ENCODE results near the gene ZNF503. TPM values are rescaled to one million over a fixed set of nuclear protein-coding genes. Genes with fewer than 3 reads are reported as not detected.

Gene ZNF503
- total RNA-seq, 4 donors from 2014 or later, result 9.9 to 15.9 (median 12.0) TPM

- 90 to 92% methylated on average over 2 of the region's 2 CpGs for WGBS, 2 donors
- TF ChIP-seq EP300 (IDR thresholded peaks at IDR 0.05) (no peak), POLR2A (IDR thresholded peaks at IDR 0.05) (no peak)
- TF ChIP-seq, protein P1, sequence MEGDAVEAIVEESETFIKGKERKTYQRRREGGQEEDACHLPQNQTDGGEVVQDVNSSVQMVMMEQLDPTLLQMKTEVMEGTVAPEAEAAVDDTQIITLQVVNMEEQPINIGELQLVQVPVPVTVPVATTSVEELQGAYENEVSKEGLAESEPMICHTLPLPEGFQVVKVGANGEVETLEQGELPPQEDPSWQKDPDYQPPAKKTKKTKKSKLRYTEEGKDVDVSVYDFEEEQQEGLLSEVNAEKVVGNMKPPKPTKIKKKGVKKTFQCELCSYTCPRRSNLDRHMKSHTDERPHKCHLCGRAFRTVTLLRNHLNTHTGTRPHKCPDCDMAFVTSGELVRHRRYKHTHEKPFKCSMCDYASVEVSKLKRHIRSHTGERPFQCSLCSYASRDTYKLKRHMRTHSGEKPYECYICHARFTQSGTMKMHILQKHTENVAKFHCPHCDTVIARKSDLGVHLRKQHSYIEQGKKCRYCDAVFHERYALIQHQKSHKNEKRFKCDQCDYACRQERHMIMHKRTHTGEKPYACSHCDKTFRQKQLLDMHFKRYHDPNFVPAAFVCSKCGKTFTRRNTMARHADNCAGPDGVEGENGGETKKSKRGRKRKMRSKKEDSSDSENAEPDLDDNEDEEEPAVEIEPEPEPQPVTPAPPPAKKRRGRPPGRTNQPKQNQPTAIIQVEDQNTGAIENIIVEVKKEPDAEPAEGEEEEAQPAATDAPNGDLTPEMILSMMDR (IDR thresholded peaks at IDR 0.05), result no peak
- H3K9me3 ChIP-seq, result no peaks in the 10 kb centered on the region
- H3K27ac ChIP-seq, result no peak overlapping the region
- H3K4me1 ChIP-seq, result peaks cover 0 to 29% (median 0%) of the 10 kb centered on the region in 4 donors
- H3K27me3 ChIP-seq, result peaks cover 0 to 7% of the 10 kb centered on the region in 2 donors
- H3K4me3 ChIP-seq, result no peak overlapping the region
- no peak for DNase-seq (ENCODE audit: low spot score in 2 of 2)
- peaks cover 0 to 13% (median 0%) of the 10 kb centered on the region in 3 donors for H3K36me3 ChIP-seq
Measured at GRCh38 chr10:75392271-75392670, 9.3 kb downstream of the ZNF503 start.

- H3K9me3 ChIP-seq, result peaks cover 0 to 19% (median 0%) of the 10 kb centered on the region in 4 donors
- H3K4me3 ChIP-seq, result no peak overlapping the region
- peaks cover 0 to 27% (median 0%) of the 10 kb centered on the region in 3 donors for H3K36me3 ChIP-seq
- TF ChIP-seq, protein P1 (IDR thresholded peaks at IDR 0.05), result no peak
- TF ChIP-seq POLR2A (IDR thresholded peaks at IDR 0.05) (no peak), EP300 (IDR thresholded peaks at IDR 0.05) (no peak)
- no peak for DNase-seq (ENCODE audit: low spot score in 2 of 2)
- peaks cover 0 to 9% (median 0%) of the 10 kb centered on the region in 4 donors for H3K4me1 ChIP-seq
- H3K27me3 ChIP-seq, result no peaks in the 10 kb centered on the region
- no peak overlapping the region for H3K27ac ChIP-seq
Measured at GRCh38 chr10:75390178-75390577, 11.4 kb downstream of the ZNF503 start.

- no peak for DNase-seq (ENCODE audit: low spot score in 2 of 2)
- Histone ChIP-seq H3K4me3 (no peak overlapping the region), H3K36me3 (peaks cover 0 to 30% (median 0%) of the 10 kb centered on the region in 3 donors), H3K27ac (no peak overlapping the region), H3K9me3 (peaks cover 0 to 20% (median 0%) of the 10 kb centered on the region in 4 donors), H3K4me1 (peaks cover 0 to 4% (median 0%) of the 10 kb centered on the region in 4 donors), H3K27me3 (no peaks in the 10 kb centered on the region)
- 100% methylated on average over 3 of the region's 3 CpGs for WGBS, 2 donors
- no peak for TF ChIP-seq EP300 (IDR thresholded peaks at IDR 0.05)
- TF ChIP-seq, protein P1 (IDR thresholded peaks at IDR 0.05), result no peak
- TF ChIP-seq POLR2A (IDR thresholded peaks at IDR 0.05), result no peak
Measured at GRCh38 chr10:75388082-75388481, 13.5 kb downstream of the ZNF503 start.

GRCh38 chr10:75386128-75386527 is 15.4 kb downstream of the ZNF503 start:
- TF ChIP-seq, protein P1 (IDR thresholded peaks at IDR 0.05), result no peak
- TF ChIP-seq EP300 (IDR thresholded peaks at IDR 0.05) (no peak), POLR2A (IDR thresholded peaks at IDR 0.05) (no peak)
- Histone ChIP-seq H3K4me1 (peaks cover 0 to 4% (median 0%) of the 10 kb centered on the region in 4 donors), H3K4me3 (no peak overlapping the region), H3K27ac (no peak overlapping the region), H3K9me3 (peaks cover 0 to 20% (median 0%) of the 10 kb centered on the region in 4 donors), H3K36me3 (peaks cover 0 to 30% (median 0%) of the 10 kb centered on the region in 3 donors), H3K27me3 (no peaks in the 10 kb centered on the region)
- WGBS, 2 donors, result 95 to 98% methylated on average over 3 of the region's 3 CpGs
- DNase-seq (ENCODE audit: low spot score in 2 of 2), result no peak

DNA sequence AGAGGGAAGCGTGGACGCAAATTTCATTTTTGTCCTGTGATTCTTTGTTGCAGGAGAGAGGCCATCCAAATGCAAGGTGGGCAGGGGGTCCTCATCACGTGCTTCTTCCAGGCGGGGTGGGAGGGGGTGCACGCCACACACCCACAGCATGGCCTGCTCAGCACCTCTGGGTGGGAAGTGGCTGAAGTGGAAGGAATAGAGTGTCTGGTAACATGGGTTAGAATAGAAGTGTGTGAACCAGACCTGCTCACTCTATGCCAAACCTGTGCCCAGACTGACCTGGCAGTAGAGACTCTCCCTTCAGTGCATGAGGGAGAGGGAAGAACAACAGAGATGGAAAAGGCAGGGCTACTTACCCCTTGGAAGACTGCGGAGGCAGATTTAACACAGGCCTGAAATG is 21.7 kb downstream of the ZNF503 start:
- Histone ChIP-seq H3K9me3 (no peaks in the 10 kb centered on the region), H3K36me3 (no peaks in the 10 kb centered on the region), H3K4me1 (peaks cover 0 to 17% (median 0%) of the 10 kb centered on the region in 4 donors), H3K27ac (peak overlapping the region in 2 of 4 donors; percentile 2 to 23), H3K27me3 (no peaks in the 10 kb centered on the region), H3K4me3 (no peak overlapping the region)
- TF ChIP-seq, protein P1 (IDR thresholded peaks at IDR 0.05), result no peak
- 88 to 90% methylated on average over 6 of the region's 6 CpGs for WGBS, 2 donors
- DNase-seq (ENCODE audit: low spot score in 2 of 2), result no peak
